Activated CD8-positive, alpha-beta memory T cell treated with anti-CD3 and anti-CD28 coated beads for 1 hour (primary cell): Measurements from ENCODE around the gene COMT.

Experiments used
- DNase-seq, 2 donors: peaks; one replicate each; pipeline ENCODE4 v3.0.0-alpha.2; 2020; ENCODE audit warnings: low read depth in 1 of 2; ENCODE audit errors: extremely low read depth in 1 of 2

COMT gene

GRCh38 chr22:19992481-19992911, 50.9 kb downstream of the COMT start:
- DNase-seq = no peak

GRCh38 chr22:19992921-19993355, 51.4 kb downstream of the COMT start:
- no peak for DNase-seq

- no peak for DNase-seq
Observed at GRCh38 chr22:19993926-19994325, 52.4 kb downstream of the COMT start.

- DNase-seq = no peak
Observed at GRCh38 chr22:19994851-19995610, 53.5 kb downstream of the COMT start.

GRCh38 chr22:19995611-19996339, 54.2 kb downstream of the COMT start:
- DNase-seq = no peak

- DNase-seq = no peak
Observed at GRCh38 chr22:19996694-19997384, 55.3 kb downstream of the COMT start.

- DNase-seq = no peak
Observed at GRCh38 chr22:19997561-19998231, 56.1 kb downstream of the COMT start.

GRCh38 chr22:19998232-19998951, 56.8 kb downstream of the COMT start:
- no peak for DNase-seq

- no peak for DNase-seq
Observed at GRCh38 chr22:19998991-19999820, 57.6 kb downstream of the COMT start.

- DNase-seq = no peak
Observed at GRCh38 chr22:20000246-20001081, 58.9 kb downstream of the COMT start.

GRCh38 chr22:20001082-20001638, 59.6 kb downstream of the COMT start:
- DNase-seq = no peak

- DNase-seq = no peak
Observed at GRCh38 chr22:20002128-20002527, 60.6 kb downstream of the COMT start.

GRCh38 chr22:20002636-20003035, 61.1 kb downstream of the COMT start:
- DNase-seq = no peak

- DNase-seq = no peak
Observed at GRCh38 chr22:20003304-20003703, 61.7 kb downstream of the COMT start.

- no peak for DNase-seq
Observed at GRCh38 chr22:20004464-20004863, 62.9 kb downstream of the COMT start.

GRCh38 chr22:20008221-20008995, 66.8 kb downstream of the COMT start:
- no peak for DNase-seq

GRCh38 chr22:20009018-20009491, 67.5 kb downstream of the COMT start:
- DNase-seq = no peak
